T-helper 2 cell treated with Interferon-gamma antibody and Interleukin-4, amounts not matched to agents 5 μg/mL and 100 μg/mL, for 36 hours (primary cell): ENCODE data around the gene ASTN1.

Experiments used
- DNase-seq: peaks from one replicate; pipeline ENCODE4 v3.0.0; 2021; ENCODE audit warnings: low spot score
- H3K27ac Mint-ChIP-seq: one replicate; pipeline ENCODE4 v1.8.0; 2021; ENCODE audit warnings: mild to moderate bottlenecking, mixed read lengths
- H3K27me3 Mint-ChIP-seq: one replicate; pipeline ENCODE4 v1.8.0; 2021; ENCODE audit warnings: low read depth, mixed read lengths
- H3K36me3 Mint-ChIP-seq: one replicate; pipeline ENCODE4 v1.8.0; 2021; ENCODE audit warnings: low read depth, mixed read lengths
- H3K4me1 Mint-ChIP-seq: one replicate; pipeline ENCODE4 v1.8.0; 2021; ENCODE audit warnings: low read depth, mixed read lengths
- H3K4me3 Mint-ChIP-seq: one replicate; pipeline ENCODE4 v1.8.0; 2022; ENCODE audit warnings: mild to moderate bottlenecking, moderate library complexity, mixed read lengths
- H3K9me3 Mint-ChIP-seq: one replicate; pipeline ENCODE4 v1.8.0; 2021; ENCODE audit warnings: mixed read lengths

ASTN1 gene

GRCh38 chr1:176880955-176881595, 283.4 kb downstream of the ASTN1 start:
- Mint-ChIP-seq H3K27me3 (no peaks in the 10 kb centered on the region), H3K9me3 (no peaks in the 10 kb centered on the region)

DNA sequence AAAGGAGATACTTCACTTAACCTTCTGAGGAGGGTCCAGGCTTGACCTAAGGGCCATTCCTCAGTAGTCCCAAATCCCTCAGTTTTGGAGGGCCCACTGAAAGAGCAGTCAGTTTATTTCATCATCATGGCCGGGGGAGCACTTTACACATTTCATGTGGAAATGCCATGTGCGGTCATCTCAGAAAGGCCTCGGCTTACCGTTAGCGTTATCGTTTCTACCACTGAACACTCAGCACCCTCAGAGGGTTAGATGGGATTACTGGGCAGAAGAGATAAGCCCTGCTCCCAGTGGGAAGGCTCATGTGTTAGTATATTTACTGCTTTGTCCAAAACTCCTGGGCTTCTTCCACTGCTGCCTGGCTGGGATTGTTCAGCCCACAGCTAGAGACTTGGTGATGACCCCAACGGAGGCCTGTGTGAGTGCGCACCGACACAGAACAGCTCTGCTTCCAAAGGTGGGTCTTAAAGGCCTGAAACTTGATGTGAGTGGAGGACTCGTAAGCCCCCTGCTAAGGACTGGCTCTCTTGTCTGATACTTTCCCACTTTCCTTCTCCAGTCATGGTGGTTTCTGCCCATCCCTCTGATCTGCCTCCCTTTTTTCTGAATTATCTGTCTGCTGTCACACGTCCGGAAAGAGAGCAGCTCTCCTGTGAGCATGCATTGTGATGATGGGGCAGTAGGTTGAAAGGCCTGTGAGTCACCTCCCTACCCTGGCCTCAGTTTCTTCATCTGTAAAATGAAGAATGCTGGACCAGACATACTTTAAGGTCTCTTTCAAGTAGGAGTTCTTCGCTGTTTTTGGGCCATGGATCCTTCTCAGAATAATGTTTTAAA, 284.5 kb downstream of the ASTN1 start:
- no peaks in the 10 kb centered on the region for H3K4me1 Mint-ChIP-seq
- H3K4me3 Mint-ChIP-seq: no peak overlapping the region
- no peaks in the 10 kb centered on the region for H3K27me3 Mint-ChIP-seq
- no peaks in the 10 kb centered on the region for H3K36me3 Mint-ChIP-seq
- no peaks in the 10 kb centered on the region for H3K9me3 Mint-ChIP-seq
- H3K27ac Mint-ChIP-seq: no peak overlapping the region
- DNase-seq: no peak

More at GRCh38 chr1:176880955-176881595, 283.4 kb downstream of the ASTN1 start:
- Mint-ChIP-seq H3K27ac (no peak overlapping the region), H3K4me3 (no peak overlapping the region), H3K4me1 (no peaks in the 10 kb centered on the region), H3K36me3 (no peaks in the 10 kb centered on the region)
- DNase-seq: no peak

GRCh38 chr1:176878750-176879536, 285.6 kb downstream of the ASTN1 start:
- H3K27me3 Mint-ChIP-seq: no peaks in the 10 kb centered on the region
- no peaks in the 10 kb centered on the region for H3K36me3 Mint-ChIP-seq
- no peak overlapping the region for H3K4me3 Mint-ChIP-seq
- H3K4me1 Mint-ChIP-seq: no peaks in the 10 kb centered on the region
- H3K9me3 Mint-ChIP-seq: no peaks in the 10 kb centered on the region
- no peak overlapping the region for H3K27ac Mint-ChIP-seq
- DNase-seq: no peak

DNA sequence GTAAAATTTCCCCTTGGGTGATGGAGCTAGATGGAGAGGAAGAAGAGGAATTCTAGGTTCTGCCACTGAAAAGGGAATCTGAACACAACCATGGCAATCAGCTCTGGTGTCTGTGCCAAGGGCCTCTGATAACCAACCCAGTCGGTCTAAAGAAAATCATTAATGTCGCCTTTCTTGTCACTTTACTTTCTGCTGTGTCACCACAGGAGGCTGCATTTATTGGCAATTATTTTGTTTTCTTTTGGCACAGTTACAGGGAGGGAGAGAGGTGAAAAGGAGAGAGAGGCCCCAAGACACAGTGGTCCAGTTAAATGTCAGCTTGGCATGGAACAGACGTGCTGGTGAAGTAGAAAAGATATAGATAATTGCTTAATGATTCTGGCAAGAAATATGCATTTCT, 287.0 kb downstream of the ASTN1 start:
- no peaks in the 10 kb centered on the region for H3K4me1 Mint-ChIP-seq
- H3K27me3 Mint-ChIP-seq: no peaks in the 10 kb centered on the region
- no peak overlapping the region for H3K4me3 Mint-ChIP-seq
- no peak overlapping the region for H3K27ac Mint-ChIP-seq
- no peaks in the 10 kb centered on the region for H3K9me3 Mint-ChIP-seq
- no peaks in the 10 kb centered on the region for H3K36me3 Mint-ChIP-seq
- DNase-seq: no peak

DNA sequence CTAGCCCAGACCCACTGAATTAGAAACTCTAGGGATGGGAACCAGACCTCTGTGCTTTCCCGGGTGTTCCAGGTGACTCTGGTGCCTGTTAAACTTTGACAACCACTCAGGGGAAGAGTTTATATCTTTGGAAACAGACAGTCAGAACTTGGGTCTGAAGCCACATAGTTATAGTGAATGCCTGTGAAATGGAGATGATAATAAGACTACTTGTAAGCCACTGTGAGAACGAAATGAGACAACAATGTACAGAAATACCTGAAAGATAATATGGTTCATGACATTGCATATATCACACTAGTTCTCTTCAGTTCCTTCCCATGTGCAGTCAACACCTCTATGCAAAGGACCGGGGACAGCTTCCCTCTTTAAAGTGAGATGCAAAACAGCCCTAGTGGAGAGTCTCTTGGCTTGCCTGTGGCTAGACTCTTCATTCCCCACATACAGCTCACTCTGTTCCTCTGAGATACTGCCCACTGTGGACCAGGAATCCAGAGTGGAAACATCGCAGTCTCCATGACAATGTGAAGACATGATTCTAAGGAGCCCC, 287.5 kb downstream of the ASTN1 start:
- H3K27me3 Mint-ChIP-seq: no peaks in the 10 kb centered on the region
- H3K4me3 Mint-ChIP-seq: no peak overlapping the region
- H3K36me3 Mint-ChIP-seq: no peaks in the 10 kb centered on the region
- DNase-seq: no peak
- H3K4me1 Mint-ChIP-seq: no peaks in the 10 kb centered on the region
- no peak overlapping the region for H3K27ac Mint-ChIP-seq
- H3K9me3 Mint-ChIP-seq: no peaks in the 10 kb centered on the region

DNA sequence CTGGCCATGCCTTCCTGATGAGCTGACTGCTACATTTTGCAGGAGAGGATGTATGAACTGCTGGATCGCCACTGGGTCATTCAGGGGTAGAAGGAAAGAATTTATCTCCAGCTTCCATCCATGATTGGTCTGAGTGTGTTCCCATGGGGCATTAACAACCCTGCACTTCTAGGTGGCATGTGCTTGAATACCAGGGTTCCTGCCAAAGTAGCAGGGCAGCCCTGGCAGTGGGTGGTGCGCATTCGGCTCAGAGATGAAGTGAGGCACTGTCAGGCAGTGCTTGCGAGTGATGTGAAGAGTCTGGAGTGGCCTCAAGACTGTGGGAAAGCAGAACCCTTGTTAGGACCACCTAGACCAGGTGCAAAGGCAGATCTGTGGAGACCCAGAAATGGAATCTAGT, 294.9 kb downstream of the ASTN1 start:
- Mint-ChIP-seq H3K36me3 (no peaks in the 10 kb centered on the region), H3K4me3 (no peak overlapping the region), H3K4me1 (no peaks in the 10 kb centered on the region), H3K27me3 (no peaks in the 10 kb centered on the region), H3K27ac (no peak overlapping the region), H3K9me3 (no peaks in the 10 kb centered on the region)
- no peak for DNase-seq

DNA sequence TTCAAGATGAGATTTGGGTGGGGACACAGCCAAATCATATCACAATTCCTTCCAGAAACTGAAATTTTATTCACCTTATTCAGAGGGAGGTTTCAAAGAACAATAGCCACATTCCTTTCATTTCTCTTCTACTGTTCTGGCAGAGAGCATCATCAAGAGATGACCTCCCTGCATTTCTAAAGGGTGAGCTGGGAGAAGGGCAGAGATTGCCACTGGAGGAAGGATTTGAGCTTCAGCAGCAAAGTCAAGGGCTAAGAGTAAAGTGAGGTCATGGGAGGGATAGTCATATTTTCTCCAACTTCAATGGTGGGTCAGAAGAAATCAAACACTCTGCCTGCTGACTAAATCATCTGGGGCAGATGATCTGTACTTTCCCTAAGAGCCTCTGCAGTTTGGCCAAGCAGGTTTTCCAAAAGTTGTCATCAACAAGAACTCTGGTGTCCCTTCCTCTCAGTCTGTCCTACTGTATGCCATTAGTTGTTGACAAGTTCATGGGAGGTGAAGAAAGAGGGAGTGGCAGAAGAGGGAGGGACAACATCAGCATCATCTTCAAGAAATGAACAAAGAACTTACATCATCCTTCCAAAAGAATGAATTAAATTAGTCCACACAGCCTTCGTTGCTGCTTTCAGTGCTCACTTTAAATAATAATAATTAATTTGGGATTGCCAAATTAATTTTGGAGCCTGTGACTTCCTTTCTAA, 298.3 kb downstream of the ASTN1 start:
- no peak for DNase-seq
- Mint-ChIP-seq H3K4me1 (no peaks in the 10 kb centered on the region), H3K27ac (no peak overlapping the region), H3K27me3 (no peaks in the 10 kb centered on the region), H3K36me3 (no peaks in the 10 kb centered on the region), H3K9me3 (no peaks in the 10 kb centered on the region), H3K4me3 (no peak overlapping the region)

GRCh38 chr1:176864211-176864610, 300.3 kb downstream of the ASTN1 start:
- no peaks in the 10 kb centered on the region for H3K36me3 Mint-ChIP-seq
- H3K27me3 Mint-ChIP-seq: no peaks in the 10 kb centered on the region
- no peaks in the 10 kb centered on the region for H3K9me3 Mint-ChIP-seq
- H3K27ac Mint-ChIP-seq: no peak overlapping the region
- no peak overlapping the region for H3K4me3 Mint-ChIP-seq
- DNase-seq: no peak
- H3K4me1 Mint-ChIP-seq: no peaks in the 10 kb centered on the region

- no peaks in the 10 kb centered on the region for H3K36me3 Mint-ChIP-seq
- DNase-seq: no peak
- no peaks in the 10 kb centered on the region for H3K27me3 Mint-ChIP-seq
- no peaks in the 10 kb centered on the region for H3K9me3 Mint-ChIP-seq
- no peak overlapping the region for H3K4me3 Mint-ChIP-seq
- H3K27ac Mint-ChIP-seq: no peak overlapping the region
- no peaks in the 10 kb centered on the region for H3K4me1 Mint-ChIP-seq
Observed at GRCh38 chr1:176863613-176864012, 300.9 kb downstream of the ASTN1 start.

- H3K4me3 Mint-ChIP-seq: no peak overlapping the region
- H3K9me3 Mint-ChIP-seq: no peaks in the 10 kb centered on the region
- no peaks in the 10 kb centered on the region for H3K4me1 Mint-ChIP-seq
- H3K36me3 Mint-ChIP-seq: no peaks in the 10 kb centered on the region
- H3K27ac Mint-ChIP-seq: no peak overlapping the region
- H3K27me3 Mint-ChIP-seq: no peaks in the 10 kb centered on the region
- DNase-seq: no peak
Observed at GRCh38 chr1:176858433-176858916, 306.0 kb downstream of the ASTN1 start.

DNA sequence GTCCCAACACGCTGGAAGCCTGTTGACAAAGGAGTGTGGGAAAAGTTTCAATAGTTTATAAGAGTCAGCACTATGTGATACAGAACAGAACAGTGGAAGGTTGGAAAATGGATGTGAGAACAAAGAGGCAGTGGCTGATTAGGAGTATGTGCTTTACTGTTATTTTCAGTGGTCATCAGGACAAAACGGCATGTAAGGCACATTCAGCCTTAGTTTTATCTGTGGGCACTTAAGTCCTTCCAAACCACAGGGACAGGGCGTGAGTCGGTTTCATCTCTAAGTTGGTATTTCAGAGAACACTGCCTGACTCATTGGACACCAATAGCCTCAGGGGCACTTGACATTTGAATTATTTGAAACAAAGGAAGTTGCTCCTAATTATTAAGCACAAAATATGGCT, 306.9 kb downstream of the ASTN1 start:
- no peaks in the 10 kb centered on the region for H3K36me3 Mint-ChIP-seq
- no peaks in the 10 kb centered on the region for H3K4me1 Mint-ChIP-seq
- H3K27me3 Mint-ChIP-seq: no peaks in the 10 kb centered on the region
- no peak overlapping the region for H3K4me3 Mint-ChIP-seq
- H3K9me3 Mint-ChIP-seq: no peaks in the 10 kb centered on the region
- no peak overlapping the region for H3K27ac Mint-ChIP-seq
- no peak for DNase-seq

DNA sequence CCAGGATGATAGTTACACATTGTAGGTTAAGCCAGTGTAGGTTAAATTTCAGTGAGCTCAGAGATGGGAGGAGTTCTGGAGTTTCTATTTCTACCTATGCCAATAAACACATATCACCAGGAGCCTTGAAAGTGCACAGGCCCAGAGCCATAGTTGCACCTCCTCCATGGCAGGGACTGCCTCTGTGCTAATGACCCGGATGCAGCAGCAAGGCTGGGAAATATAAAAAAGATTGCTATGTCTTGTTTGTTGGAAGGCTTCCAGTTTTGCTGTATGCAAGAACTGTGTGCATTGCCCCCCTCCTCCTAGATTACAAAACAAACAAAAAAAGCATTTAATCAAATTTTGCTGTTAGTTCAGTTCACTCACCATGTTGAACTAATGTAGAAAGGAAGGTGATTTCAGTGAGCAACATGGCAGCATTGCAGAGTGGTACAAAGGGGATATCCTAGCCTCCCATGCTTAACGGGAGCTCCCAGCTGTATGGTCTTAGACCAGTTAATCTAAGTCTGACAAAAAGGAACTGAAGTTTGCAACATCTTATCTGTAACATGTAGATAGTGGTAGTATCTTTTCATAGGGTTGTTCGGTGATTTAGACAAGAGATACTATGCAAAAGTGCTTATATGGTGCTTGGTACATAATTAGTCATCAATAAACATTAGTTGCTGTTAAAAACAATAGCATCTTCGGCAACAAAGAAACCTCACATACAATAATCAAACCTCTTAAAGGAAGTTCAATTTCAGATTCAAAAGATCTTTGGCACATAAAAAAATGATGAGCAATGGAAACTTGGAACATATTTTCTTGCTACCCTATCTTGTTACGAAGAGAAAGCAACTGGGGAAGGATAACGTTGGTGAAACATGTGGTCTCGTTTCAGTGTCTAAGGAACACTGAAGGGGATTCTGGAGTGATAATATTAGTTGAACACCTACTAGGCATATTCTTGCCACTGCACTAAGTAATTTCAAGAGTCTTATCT, 309.5 kb downstream of the ASTN1 start:
- H3K27ac Mint-ChIP-seq: no peak overlapping the region
- no peaks in the 10 kb centered on the region for H3K4me1 Mint-ChIP-seq
- no peaks in the 10 kb centered on the region for H3K9me3 Mint-ChIP-seq
- no peaks in the 10 kb centered on the region for H3K36me3 Mint-ChIP-seq
- no peak overlapping the region for H3K4me3 Mint-ChIP-seq
- no peak for DNase-seq
- no peaks in the 10 kb centered on the region for H3K27me3 Mint-ChIP-seq
